MM.1S (cell line): ENCODE results near the gene MIB2.

ENCODE experiments used
- DNase-seq: peaks from one replicate; pipeline ENCODE4 v3.0.0-alpha.2; 2015
- H2AFZ ChIP-seq: fragments of 300-600 bp; sonication (generic); 2 replicates; pipeline ENCODE4 v1.6.0; 2016; ENCODE audit warnings: antibody characterized with exemption, low read length
- H3F3A ChIP-seq: fragments of 300-600 bp; sonication (generic); 2 replicates; pipeline ENCODE4 v1.6.1; 2016; ENCODE audit warnings: mild to moderate bottlenecking, antibody characterized with exemption, low read length, moderate library complexity, mixed read lengths; ENCODE audit not compliant: insufficient read depth
- H3K27ac ChIP-seq: fragments of 300-600 bp; sonication (generic); 2 replicates; pipeline ENCODE4 v1.5.1; 2016; ENCODE audit warnings: mild to moderate bottlenecking, low read length
- H3K27me3 ChIP-seq: fragments of 300-600 bp; sonication (generic); replicated peaks from 2 replicates; pipeline ENCODE4 v1.6.0; 2016; ENCODE audit warnings: low read length; ENCODE audit not compliant: insufficient read depth
- H3K36me3 ChIP-seq: fragments of 300-600 bp; sonication (generic); replicated peaks from 2 replicates; pipeline ENCODE4 v1.6.1; 2016; ENCODE audit warnings: mild to moderate bottlenecking, low read length, mixed read lengths; ENCODE audit not compliant: insufficient read depth
- H3K4me1 ChIP-seq: fragments of 300-600 bp; sonication (generic); 2 replicates; pipeline ENCODE4 v1.6.1; 2016; ENCODE audit warnings: low read length, mixed read lengths
- H3K4me2 ChIP-seq: fragments of 300-600 bp; sonication (generic); 2 replicates; pipeline ENCODE4 v1.6.0; 2016; ENCODE audit warnings: low read depth, low read length
- H3K4me3 ChIP-seq: fragments of 300-600 bp; sonication (generic); 2 replicates; pipeline ENCODE4 v1.5.1; 2016; ENCODE audit warnings: low read length, mixed read lengths
- H3K79me2 ChIP-seq: fragments of 300-600 bp; sonication (generic); 2 replicates; pipeline ENCODE4 v1.6.1; 2016; ENCODE audit warnings: mixed run types, low read length, mixed read lengths
- H3K9ac ChIP-seq: fragments of 300-600 bp; sonication (generic); 2 replicates; pipeline ENCODE4 v1.6.1; 2016; ENCODE audit warnings: low read length, mixed read lengths
- H3K9me2 ChIP-seq: fragments of 300-600 bp; sonication (generic); replicated peaks from 2 replicates; pipeline ENCODE4 v1.6.1; 2016; ENCODE audit warnings: mild to moderate bottlenecking, low read length, mixed read lengths; ENCODE audit not compliant: insufficient read depth
- H3K9me3 ChIP-seq: fragments of 300-600 bp; sonication (generic); replicated peaks from 2 replicates; pipeline ENCODE4 v1.6.1; 2016; ENCODE audit warnings: mild to moderate bottlenecking, low read length, mixed read lengths; ENCODE audit not compliant: insufficient read depth
- H4K20me1 ChIP-seq: fragments of 300-600 bp; sonication (generic); 2 replicates; pipeline ENCODE4 v1.6.1; 2016; ENCODE audit warnings: mild to moderate bottlenecking, low read length, moderate library complexity, mixed read lengths; ENCODE audit not compliant: insufficient read depth
- EZH2 ChIP-seq: fragments of 300-600 bp; sonication (generic); optimal IDR thresholded peaks from 2 replicates; pipeline ENCODE3; 2017; ENCODE audit warnings: low read depth, mild to moderate bottlenecking, antibody characterized with exemption, low read length, mixed read lengths
- EZH2phosphoT487 ChIP-seq: fragments of 300-600 bp; sonication (generic); IDR thresholded peaks from 2 replicates; pipeline ENCODE4 v1.6.1; 2018; ENCODE audit warnings: antibody characterized with exemption, low read length
- TF ChIP-seq, protein P1 (sequence below): fragments of 300-600 bp; sonication (generic); IDR thresholded peaks from 2 replicates; pipeline ENCODE4 v1.5.1; 2016; ENCODE audit warnings: antibody characterized with exemption, low read length, mixed read lengths

The MIB2 gene

DNA sequence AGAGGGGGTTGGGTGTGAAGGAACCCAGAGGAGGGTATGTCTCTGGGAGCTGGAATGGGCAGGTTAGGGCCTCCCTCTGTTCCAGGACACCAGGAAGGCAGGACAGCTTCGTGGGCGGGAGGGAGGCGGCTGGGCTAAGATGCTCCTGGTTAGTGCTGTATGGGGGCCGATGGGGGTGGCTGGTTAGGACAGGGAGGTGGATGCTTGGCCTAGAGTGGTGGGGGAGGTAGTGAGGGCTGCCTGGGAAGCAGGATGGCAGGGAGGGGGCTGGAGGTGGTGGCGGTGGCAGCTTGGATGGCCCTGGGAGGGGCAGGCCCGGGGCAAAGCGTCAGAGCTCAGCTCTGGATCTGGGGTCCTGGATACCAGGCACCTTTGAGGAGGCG, 10.5 kb downstream of the MIB2 start:
- Histone ChIP-seq H2AFZ (no peak overlapping the region), H3K4me1 (peaks cover 3% of the 10 kb centered on the region; the same call in 1 of the 2 replicates), H3K4me3 (no peak overlapping the region), H3K79me2 (no peaks in the 10 kb centered on the region), H3K9ac (no peak overlapping the region), H3K27me3 (peaks cover 2% of the 10 kb centered on the region; the same call in 1 of the 2 replicates), H3K27ac (no peak overlapping the region), H4K20me1 (no peaks in the 10 kb centered on the region), H3K9me3 (no peaks in the 10 kb centered on the region), H3F3A (no peaks in the 10 kb centered on the region), H3K36me3 (no peaks in the 10 kb centered on the region), H3K4me2 (no peak overlapping the region), H3K9me2 (no peaks in the 10 kb centered on the region)
- no peak for TF ChIP-seq EZH2
- TF ChIP-seq, protein P1, sequence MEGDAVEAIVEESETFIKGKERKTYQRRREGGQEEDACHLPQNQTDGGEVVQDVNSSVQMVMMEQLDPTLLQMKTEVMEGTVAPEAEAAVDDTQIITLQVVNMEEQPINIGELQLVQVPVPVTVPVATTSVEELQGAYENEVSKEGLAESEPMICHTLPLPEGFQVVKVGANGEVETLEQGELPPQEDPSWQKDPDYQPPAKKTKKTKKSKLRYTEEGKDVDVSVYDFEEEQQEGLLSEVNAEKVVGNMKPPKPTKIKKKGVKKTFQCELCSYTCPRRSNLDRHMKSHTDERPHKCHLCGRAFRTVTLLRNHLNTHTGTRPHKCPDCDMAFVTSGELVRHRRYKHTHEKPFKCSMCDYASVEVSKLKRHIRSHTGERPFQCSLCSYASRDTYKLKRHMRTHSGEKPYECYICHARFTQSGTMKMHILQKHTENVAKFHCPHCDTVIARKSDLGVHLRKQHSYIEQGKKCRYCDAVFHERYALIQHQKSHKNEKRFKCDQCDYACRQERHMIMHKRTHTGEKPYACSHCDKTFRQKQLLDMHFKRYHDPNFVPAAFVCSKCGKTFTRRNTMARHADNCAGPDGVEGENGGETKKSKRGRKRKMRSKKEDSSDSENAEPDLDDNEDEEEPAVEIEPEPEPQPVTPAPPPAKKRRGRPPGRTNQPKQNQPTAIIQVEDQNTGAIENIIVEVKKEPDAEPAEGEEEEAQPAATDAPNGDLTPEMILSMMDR, result no peak
- TF ChIP-seq EZH2phosphoT487, result no peak
- DNase-seq, result no peak

GRCh38 chr1:1626207-1627141, 11.2 kb downstream of the MIB2 start:
- Histone ChIP-seq H3K9ac (no peak overlapping the region), H3K79me2 (no peaks in the 10 kb centered on the region), H3F3A (no peaks in the 10 kb centered on the region), H3K9me3 (no peaks in the 10 kb centered on the region), H4K20me1 (no peaks in the 10 kb centered on the region), H3K27ac (no peak overlapping the region), H3K4me1 (peaks cover 4% of the 10 kb centered on the region; the same call in 1 of the 2 replicates), H3K4me3 (no peak overlapping the region), H2AFZ (no peak overlapping the region), H3K9me2 (no peaks in the 10 kb centered on the region), H3K27me3 (peaks cover 7% of the 10 kb centered on the region; the same call in 1 of the 2 replicates), H3K4me2 (no peak overlapping the region), H3K36me3 (no peaks in the 10 kb centered on the region)
- TF ChIP-seq EZH2phosphoT487 (no peak), EZH2 (no peak)
- TF ChIP-seq, protein P1, result no peak
- DNase-seq, result no peak

GRCh38 chr1:1627261-1627828, 12.0 kb downstream of the MIB2 start:
- Histone ChIP-seq H3K4me1 (peaks cover 4% of the 10 kb centered on the region; the same call in 1 of the 2 replicates), H4K20me1 (no peaks in the 10 kb centered on the region), H3K79me2 (no peaks in the 10 kb centered on the region), H3K4me2 (no peak overlapping the region), H3K9ac (no peak overlapping the region), H3K9me2 (no peaks in the 10 kb centered on the region), H2AFZ (no peak overlapping the region), H3K27ac (no peak overlapping the region), H3F3A (no peaks in the 10 kb centered on the region), H3K27me3 (peaks cover 13% of the 10 kb centered on the region), H3K36me3 (no peaks in the 10 kb centered on the region), H3K9me3 (no peaks in the 10 kb centered on the region), H3K4me3 (no peak overlapping the region)
- no peak for DNase-seq
- TF ChIP-seq EZH2phosphoT487 (no peak), EZH2 (no peak)
- TF ChIP-seq, protein P1, result no peak
